HepG2 (cell line): ENCODE results near the gene TAGLN. TPM values are rescaled to one million over a fixed set of nuclear protein-coding genes. Genes with fewer than 3 reads are reported as not detected.

Source experiments
- AGO2 ChIP-seq: fragments of 200-400 bp; formaldehyde crosslinking; optimal IDR thresholded peaks from 2 replicates; pipeline ENCODE3; 2017; ENCODE audit warnings: mild to moderate bottlenecking, low read depth, low read length, moderate library complexity
- CENPX ChIP-seq: sonication (generic); formaldehyde crosslinking; IDR thresholded peaks from 2 replicates; pipeline ENCODE4 v1.9.0; 2021; ENCODE audit warnings: mild to moderate bottlenecking, missing genetic modification reagents, moderate library complexity
- FOXA1 ChIP-seq, 2 experiments: fragments of 450-650 bp in 1 of 2; sonication (generic) in 1 of 2; formaldehyde crosslinking in 1 of 2; IDR thresholded peaks; 2 replicates each; pipeline versions ENCODE4 v1.4.0 to v1.6.1; 2016 to 2020; ENCODE audit warnings: missing genetic modification reagents in 1 of 2
- FUBP1 ChIP-seq: sonication (generic); formaldehyde crosslinking; IDR thresholded peaks from 2 replicates; pipeline ENCODE4 v1.5.1; 2020; ENCODE audit warnings: missing genetic modification reagents, mild to moderate bottlenecking, borderline replicate concordance
- GATAD2A ChIP-seq: IDR thresholded peaks from 2 replicates; pipeline ENCODE4 v1.6.1; 2016
- HBP1 ChIP-seq: IDR thresholded peaks from 2 replicates; pipeline ENCODE4 v1.6.1; 2016; ENCODE audit warnings: low read depth, control low read depth
- KDM1A ChIP-seq: IDR thresholded peaks from 2 replicates; pipeline ENCODE4 v1.6.1; 2016; ENCODE audit warnings: missing compliant biosample characterization
- MAX ChIP-seq: IDR thresholded peaks from 2 replicates; pipeline ENCODE4 v1.6.1; 2012; ENCODE audit warnings: inconsistent platforms
- MAZ ChIP-seq, 2 experiments: sonication (generic) in 1 of 2; formaldehyde crosslinking in 1 of 2; IDR thresholded peaks; 2 replicates each; pipeline versions ENCODE4 v1.5.0 to v1.6.1; 2012 to 2020; ENCODE audit warnings: low read depth in 2 of 2, mild to moderate bottlenecking in 2 of 2, borderline replicate concordance in 1 of 2, improper control_type of control experiment in 1 of 2, low read length in 1 of 2, missing genetic modification reagents in 1 of 2, moderate library complexity in 1 of 2
- MTF1 ChIP-seq: sonication (generic); formaldehyde crosslinking; IDR thresholded peaks from 2 replicates; pipeline ENCODE4 v1.5.0; 2020; ENCODE audit warnings: missing genetic modification reagents
- PHF20 ChIP-seq: sonication (generic); formaldehyde crosslinking; IDR thresholded peaks from 2 replicates; pipeline ENCODE4 v1.5.0; 2020; ENCODE audit warnings: mild to moderate bottlenecking, missing genetic modification reagents
- RFXAP ChIP-seq: sonication (generic); formaldehyde crosslinking; IDR thresholded peaks from 2 replicates; pipeline ENCODE4 v1.4.0; 2020; ENCODE audit warnings: missing genetic modification reagents, borderline replicate concordance
- SP5 ChIP-seq: IDR thresholded peaks from 2 replicates; pipeline ENCODE4 v1.6.1; 2016; ENCODE audit warnings: low read depth, borderline replicate concordance
- ZNF136 ChIP-seq: sonication (generic); formaldehyde crosslinking; IDR thresholded peaks from 2 replicates; pipeline ENCODE4 v1.8.1; 2022; ENCODE audit warnings: low read depth, mild to moderate bottlenecking, moderate library complexity, missing genetic modification reagents
- ZNF225 ChIP-seq: sonication (generic); formaldehyde crosslinking; IDR thresholded peaks from 2 replicates; pipeline ENCODE4 v1.4.0; 2020; ENCODE audit warnings: mild to moderate bottlenecking, missing genetic modification reagents
- ZNF263 ChIP-seq: sonication (generic); formaldehyde crosslinking; IDR thresholded peaks from 2 replicates; pipeline ENCODE4 v1.4.0; 2020; ENCODE audit warnings: missing genetic modification reagents
- ZNF460 ChIP-seq: sonication (generic); formaldehyde crosslinking; IDR thresholded peaks from 2 replicates; pipeline ENCODE4 v1.5.1; 2020; ENCODE audit warnings: missing genetic modification reagents, mild to moderate bottlenecking, borderline replicate concordance
- ZNF557 ChIP-seq: sonication (generic); formaldehyde crosslinking; IDR thresholded peaks from 2 replicates; pipeline ENCODE4 v1.4.0; 2020; ENCODE audit warnings: missing genetic modification reagents
- ZNF766 ChIP-seq: sonication (generic); formaldehyde crosslinking; IDR thresholded peaks from 2 replicates; pipeline ENCODE4 v1.5.0; 2020; ENCODE audit warnings: missing genetic modification reagents, borderline replicate concordance
- ZNF891 ChIP-seq: sonication (generic); formaldehyde crosslinking; IDR thresholded peaks from 2 replicates; pipeline ENCODE4 v1.5.0; 2020; ENCODE audit warnings: mild to moderate bottlenecking, missing genetic modification reagents
- ZSCAN21 ChIP-seq: sonication (generic); formaldehyde crosslinking; IDR thresholded peaks from 2 replicates; pipeline ENCODE4 v1.8.0; 2022; ENCODE audit warnings: mild to moderate bottlenecking, missing genetic modification reagents, moderate library complexity, borderline replicate concordance
- ZSCAN30 ChIP-seq: sonication (generic); formaldehyde crosslinking; IDR thresholded peaks from 2 replicates; pipeline ENCODE4 v1.5.0; 2020; ENCODE audit warnings: mild to moderate bottlenecking, missing genetic modification reagents
- polyA plus RNA-seq, 8 experiments: library from polyadenylated mRNA; depleted of rRNA in 3 of 8; stranded (reverse) in 7 of 8; unstranded in 1 of 8; fragments of >200 nt; fragmentation: Illumina TruSeq in 4 of 8; extraction: Trizol in 4 of 8; gene quantifications; 2 replicates each; pipeline versions ENCODE4 v1.2.1 to v1.2.3, GENCODE V29; 2011 to 2016; ENCODE audit warnings: low read depth in 4 of 8, missing spikeins in 1 of 8, mixed read lengths in 1 of 8; ENCODE audit not compliant: insufficient read depth in 1 of 8
- total RNA-seq, 5 experiments: library from RNA; depleted of rRNA; stranded (reverse); fragments of >200 nt; fragmentation: Illumina TruSeq; extraction: Trizol; gene quantifications; 2 replicates each; pipeline ENCODE4 v1.2.3, GENCODE V29; 2016; ENCODE audit warnings: low read depth in 1 of 5
- TF ChIP-seq, protein P1 (sequence below): IDR thresholded peaks from 2 replicates; pipeline ENCODE4 v1.6.1; 2018; ENCODE audit warnings: missing genetic modification reagents, mild to moderate bottlenecking, missing compliant biosample characterization
- TF ChIP-seq, protein P2 (sequence below): sonication (generic); formaldehyde crosslinking; IDR thresholded peaks from 2 replicates; pipeline ENCODE4 v1.8.1; 2023; ENCODE audit warnings: missing genetic modification reagents, mild to moderate bottlenecking, borderline replicate concordance

The TAGLN gene
- total and polyA plus RNA-seq, 2 of the 13 experiments (the other 11 are each of a cell fraction or from before 2014, with no cell fraction given) = 12.6 to 75.4 TPM

DNA sequence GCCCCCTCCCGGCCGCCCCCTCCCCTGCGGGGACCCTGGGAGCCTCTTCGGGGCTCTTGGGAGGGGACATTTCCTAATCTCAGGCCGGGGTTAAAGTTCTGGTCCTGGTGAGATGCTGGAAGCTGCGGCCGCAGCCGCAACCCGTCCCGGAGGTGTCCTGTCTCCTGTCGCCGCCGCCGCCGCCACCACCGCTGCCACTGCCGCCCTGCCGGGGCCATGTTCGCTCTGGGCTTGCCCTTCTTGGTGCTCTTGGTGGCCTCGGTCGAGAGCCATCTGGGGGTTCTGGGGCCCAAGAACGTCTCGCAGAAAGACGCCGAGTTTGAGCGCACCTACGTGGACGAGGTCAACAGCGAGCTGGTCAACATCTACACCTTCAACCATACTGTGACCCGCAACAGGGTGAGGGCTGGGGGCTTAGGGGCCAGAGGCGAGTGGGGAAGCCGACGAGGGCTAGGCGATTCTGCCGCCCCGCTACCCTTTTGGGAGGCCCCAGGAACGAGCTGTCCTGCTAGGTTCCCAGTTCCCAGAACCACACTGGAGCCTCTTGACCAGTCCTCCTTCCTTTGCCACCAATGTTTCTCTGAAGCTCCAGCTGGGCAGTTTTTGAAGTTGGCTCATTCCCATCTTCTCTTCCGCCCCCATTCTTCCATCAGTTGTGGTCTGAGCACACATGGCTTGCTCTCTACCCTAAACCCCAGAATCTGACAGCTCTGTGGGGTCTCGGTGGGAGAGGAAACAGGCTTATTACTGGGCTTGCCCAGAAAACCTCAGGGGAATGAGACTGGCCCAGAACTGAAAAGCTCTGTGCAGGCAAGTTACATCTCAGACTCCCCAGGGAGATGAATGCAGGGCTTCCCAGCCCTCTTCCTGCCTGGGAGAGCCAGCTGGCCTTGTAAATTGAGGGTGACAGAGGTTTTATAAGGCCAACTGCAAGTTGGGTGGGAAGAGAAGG lies 19.8 kb upstream of the TAGLN start (continued):
- TF ChIP-seq FUBP1 (CRISPR knock-in tag) (0 out of 2 replicates have a peak, but pooled peaks have one; percentile 30), ZNF136 (CRISPR knock-in tag) (0 out of 2 replicates have a peak, but pooled peaks have one; percentile 9), ZNF766 (CRISPR knock-in tag) (no peak), ZSCAN30 (CRISPR knock-in tag) (no peak; the same call in 1 of the 2 replicates), MAZ (IDR thresholded peaks at IDR 0.05; ENCODE audit: borderline replicate concordance, low read depth, low read length) (no peak), MAZ (CRISPR knock-in tag; IDR thresholded peaks at IDR 0.05; ENCODE audit: low read depth) (peak; percentile 17; the same call in 1 of the 2 replicates), ZNF263 (CRISPR knock-in tag) (0 out of 2 replicates have a peak, but pooled peaks have one; percentile 31), GATAD2A (CRISPR knock-in tag) (no peak), SP5 (CRISPR knock-in tag) (no peak), KDM1A (no peak), FOXA1 (IDR thresholded peaks at IDR 0.05) (no peak), FOXA1 (CRISPR knock-in tag; IDR thresholded peaks at IDR 0.05) (no peak), ZSCAN21 (CRISPR knock-in tag) (0 out of 2 replicates have a peak, but pooled peaks have one; percentile 3), RFXAP (CRISPR knock-in tag) (peak; percentile 27; the same call in 1 of the 2 replicates), ZNF225 (CRISPR knock-in tag) (peak; percentile 68; the same call in 1 of the 2 replicates), ZNF460 (CRISPR knock-in tag) (no peak), CENPX (CRISPR knock-in tag) (no peak), ZNF557 (CRISPR knock-in tag) (0 out of 2 replicates have a peak, but pooled peaks have one; percentile 22), HBP1 (CRISPR knock-in tag) (0 out of 2 replicates have a peak, but pooled peaks have one; percentile 31), MTF1 (no peak), AGO2 (peak; percentile 80), MAX (no peak), PHF20 (CRISPR knock-in tag) (0 out of 2 replicates have a peak, but pooled peaks have one; percentile 13), ZNF891 (CRISPR knock-in tag) (no peak)
- TF ChIP-seq, protein P1, sequence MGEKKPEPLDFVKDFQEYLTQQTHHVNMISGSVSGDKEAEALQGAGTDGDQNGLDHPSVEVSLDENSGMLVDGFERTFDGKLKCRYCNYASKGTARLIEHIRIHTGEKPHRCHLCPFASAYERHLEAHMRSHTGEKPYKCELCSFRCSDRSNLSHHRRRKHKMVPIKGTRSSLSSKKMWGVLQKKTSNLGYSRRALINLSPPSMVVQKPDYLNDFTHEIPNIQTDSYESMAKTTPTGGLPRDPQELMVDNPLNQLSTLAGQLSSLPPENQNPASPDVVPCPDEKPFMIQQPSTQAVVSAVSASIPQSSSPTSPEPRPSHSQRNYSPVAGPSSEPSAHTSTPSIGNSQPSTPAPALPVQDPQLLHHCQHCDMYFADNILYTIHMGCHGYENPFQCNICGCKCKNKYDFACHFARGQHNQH (CRISPR knock-in tag) = no peak
- TF ChIP-seq, protein P2, sequence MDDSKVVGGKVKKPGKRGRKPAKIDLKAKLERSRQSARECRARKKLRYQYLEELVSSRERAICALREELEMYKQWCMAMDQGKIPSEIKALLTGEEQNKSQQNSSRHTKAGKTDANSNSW = 0 out of 2 replicates have a peak, but pooled peaks have one; percentile 55
